Measurements from ENCODE around the gene ZNF335.
A peak's percentile ranks its signal among the peaks of the same experiment; 100 is the strongest.

Gene ZNF335

GRCh38 chr20:46010491-46011391 is 38.7 kb upstream of the ZNF335 start:
- DNase-seq (ENCODE audit: insufficient read length): no peak
- FAIRE-seq: no peak
- no peak for TF ChIP-seq POLR2AphosphoS5 (IDR thresholded peaks at IDR 0.05; ENCODE audit: low read depth, low read length)
- no peak for TF ChIP-seq TAF1 (IDR thresholded peaks at IDR 0.05; ENCODE audit: borderline replicate concordance, low read depth, low read length)
- TF ChIP-seq POLR2A (IDR thresholded peaks at IDR 0.05; ENCODE audit: low read depth, low read length): no peak

DNA sequence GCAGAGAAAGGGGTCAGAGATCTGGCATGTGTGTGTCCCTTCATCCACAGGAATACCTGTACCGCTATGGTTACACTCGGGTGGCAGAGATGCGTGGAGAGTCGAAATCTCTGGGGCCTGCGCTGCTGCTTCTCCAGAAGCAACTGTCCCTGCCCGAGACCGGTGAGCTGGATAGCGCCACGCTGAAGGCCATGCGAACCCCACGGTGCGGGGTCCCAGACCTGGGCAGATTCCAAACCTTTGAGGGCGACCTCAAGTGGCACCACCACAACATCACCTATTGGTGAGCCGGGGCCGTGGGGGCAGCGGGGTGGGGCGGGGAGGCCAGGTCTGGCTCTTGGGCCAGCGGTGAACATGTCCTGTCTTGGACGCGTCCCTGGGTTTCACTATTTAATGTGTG is 37.8 kb upstream of the ZNF335 start:
- TF ChIP-seq TAF1 (IDR thresholded peaks at IDR 0.05; ENCODE audit: borderline replicate concordance, low read depth, low read length): no peak
- no peak for TF ChIP-seq POLR2AphosphoS5 (IDR thresholded peaks at IDR 0.05; ENCODE audit: low read depth, low read length)
- no peak for TF ChIP-seq POLR2A (IDR thresholded peaks at IDR 0.05; ENCODE audit: low read depth, low read length)
- FAIRE-seq (no peak), DNase-seq (ENCODE audit: insufficient read length) (no peak)

DNA sequence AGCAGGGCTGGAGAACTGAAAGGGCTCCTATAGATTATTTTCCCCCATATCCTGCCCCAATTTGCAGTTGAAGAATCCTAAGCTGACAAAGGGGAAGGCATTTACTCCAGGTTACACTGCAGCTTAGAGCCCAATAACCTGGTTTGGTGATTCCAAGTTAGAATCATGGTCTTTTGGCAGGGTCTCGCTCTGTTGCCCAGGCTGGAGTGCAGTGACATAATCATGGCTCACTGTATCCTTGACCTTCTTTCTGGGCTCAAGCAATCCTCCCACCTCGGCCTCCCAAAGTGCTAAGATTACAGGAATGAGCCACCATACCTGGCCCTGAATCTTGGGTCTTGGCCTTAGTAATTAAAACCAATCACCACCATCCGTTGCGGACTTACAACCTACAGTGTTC is 35.7 kb upstream of the ZNF335 start:
- TF ChIP-seq POLR2A (IDR thresholded peaks at IDR 0.05; ENCODE audit: low read depth, low read length) (no peak), POLR2AphosphoS5 (IDR thresholded peaks at IDR 0.05; ENCODE audit: low read depth, low read length) (no peak), TAF1 (IDR thresholded peaks at IDR 0.05; ENCODE audit: borderline replicate concordance, low read depth, low read length) (no peak)
- DNase-seq (ENCODE audit: insufficient read length) (no peak), FAIRE-seq (peak; percentile 40)

DNA sequence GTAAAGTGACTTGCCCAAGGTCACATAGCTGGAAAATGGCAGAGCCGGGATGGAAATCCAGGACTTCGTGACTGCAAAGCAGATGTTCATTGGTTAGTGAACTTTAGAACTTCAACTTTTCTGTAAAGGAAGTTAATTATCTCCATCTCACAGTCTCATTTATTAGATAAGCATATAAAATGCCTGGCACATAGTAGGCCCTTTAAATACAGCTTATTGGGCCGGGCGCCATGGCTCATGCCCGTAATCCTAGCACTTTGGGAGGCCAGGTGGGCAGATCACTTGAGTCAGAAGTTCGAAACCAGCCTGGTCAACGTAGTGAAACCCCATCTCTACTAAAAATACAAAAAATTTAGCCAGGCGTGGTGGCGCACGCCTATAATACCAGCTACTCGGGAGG is 35.0 kb upstream of the ZNF335 start:
- FAIRE-seq (no peak), DNase-seq (ENCODE audit: insufficient read length) (no peak)
- TF ChIP-seq POLR2AphosphoS5 (IDR thresholded peaks at IDR 0.05; ENCODE audit: low read depth, low read length): no peak
- TF ChIP-seq POLR2A (IDR thresholded peaks at IDR 0.05; ENCODE audit: low read depth, low read length): no peak
- TF ChIP-seq TAF1 (IDR thresholded peaks at IDR 0.05; ENCODE audit: borderline replicate concordance, low read depth, low read length): no peak

DNA sequence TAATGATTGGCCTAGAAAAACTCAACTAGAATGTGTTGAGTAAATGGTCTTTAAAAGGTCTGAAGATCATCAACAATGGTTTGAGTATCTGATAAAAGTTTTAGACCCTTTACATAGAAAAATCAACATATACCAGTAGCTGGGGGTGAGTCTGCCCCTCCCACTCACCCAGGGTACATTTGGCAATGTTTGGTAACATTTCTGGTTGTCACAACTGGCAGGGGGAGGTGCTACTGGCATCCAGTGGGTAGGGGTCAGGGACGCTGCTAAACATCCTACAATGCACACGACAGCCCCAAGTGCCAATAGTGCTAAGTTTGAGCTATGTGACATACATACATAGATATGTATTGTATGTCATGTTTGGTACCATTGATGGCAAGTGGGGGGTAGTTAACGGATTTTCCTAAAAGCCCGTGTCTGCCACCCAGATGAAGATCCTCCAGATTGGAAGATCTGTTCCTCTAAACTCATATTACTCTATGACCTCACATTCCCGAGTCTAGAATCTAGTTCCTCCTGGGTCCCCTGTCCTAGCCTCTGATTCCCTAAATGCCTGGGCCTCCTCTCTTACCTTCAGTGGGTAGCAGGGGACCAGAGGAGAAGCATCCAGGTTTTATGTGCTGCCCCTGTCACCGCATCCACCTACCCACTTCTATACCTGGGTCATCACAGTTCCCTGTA is 34.2 kb upstream of the ZNF335 start:
- DNase-seq (ENCODE audit: insufficient read length) (no peak), FAIRE-seq (no peak)

DNA sequence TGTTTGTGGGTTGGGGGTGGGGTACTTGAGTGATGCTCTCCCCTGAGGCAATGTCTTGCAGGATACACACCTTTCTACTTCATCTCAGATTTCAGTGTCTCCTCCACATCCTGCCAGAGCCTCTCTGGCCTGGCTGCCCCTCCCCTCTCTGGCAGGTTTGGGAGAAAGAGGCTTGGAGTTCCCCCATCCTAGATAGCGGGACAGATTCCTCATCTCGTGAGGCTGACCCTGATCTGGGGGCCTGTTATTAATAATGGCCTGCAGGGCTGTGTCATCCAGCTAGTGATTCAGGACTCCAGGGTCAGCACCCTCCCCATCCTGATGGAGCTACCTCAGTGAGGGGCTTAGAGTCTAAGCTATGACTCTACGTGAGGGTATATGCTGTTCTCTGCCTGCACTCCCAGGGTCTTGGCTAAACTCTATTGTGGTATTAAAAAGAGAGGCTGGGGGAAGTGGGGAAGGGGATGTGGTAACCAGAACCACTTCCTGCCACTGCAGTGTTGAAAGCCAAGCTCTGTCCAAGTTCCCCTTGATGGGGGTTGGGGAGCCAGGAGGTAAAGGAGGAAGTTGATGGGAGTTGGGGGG is 33.0 kb upstream of the ZNF335 start:
- DNase-seq (ENCODE audit: insufficient read length) (no peak), FAIRE-seq (peak; percentile 57)
- TF ChIP-seq POLR2A (IDR thresholded peaks at IDR 0.05; ENCODE audit: low read depth, low read length): no peak
- no peak for TF ChIP-seq POLR2AphosphoS5 (IDR thresholded peaks at IDR 0.05; ENCODE audit: low read depth, low read length)
- TF ChIP-seq TAF1 (IDR thresholded peaks at IDR 0.05; ENCODE audit: borderline replicate concordance, low read depth, low read length): no peak

More for the DNA sequence above, 34.2 kb upstream of the ZNF335 start:
- no peak for TF ChIP-seq TAF1 (IDR thresholded peaks at IDR 0.05; ENCODE audit: borderline replicate concordance, low read depth, low read length)
- no peak for TF ChIP-seq POLR2AphosphoS5 (IDR thresholded peaks at IDR 0.05; ENCODE audit: low read depth, low read length)
- TF ChIP-seq POLR2A (IDR thresholded peaks at IDR 0.05; ENCODE audit: low read depth, low read length): no peak

GRCh38 chr20:46004187-46004586 is 32.2 kb upstream of the ZNF335 start:
- FAIRE-seq: no peak
- no peak for TF ChIP-seq POLR2AphosphoS5 (IDR thresholded peaks at IDR 0.05; ENCODE audit: low read depth, low read length)
- TF ChIP-seq TAF1 (IDR thresholded peaks at IDR 0.05; ENCODE audit: borderline replicate concordance, low read depth, low read length): no peak
- DNase-seq (ENCODE audit: insufficient read length): no peak

DNA sequence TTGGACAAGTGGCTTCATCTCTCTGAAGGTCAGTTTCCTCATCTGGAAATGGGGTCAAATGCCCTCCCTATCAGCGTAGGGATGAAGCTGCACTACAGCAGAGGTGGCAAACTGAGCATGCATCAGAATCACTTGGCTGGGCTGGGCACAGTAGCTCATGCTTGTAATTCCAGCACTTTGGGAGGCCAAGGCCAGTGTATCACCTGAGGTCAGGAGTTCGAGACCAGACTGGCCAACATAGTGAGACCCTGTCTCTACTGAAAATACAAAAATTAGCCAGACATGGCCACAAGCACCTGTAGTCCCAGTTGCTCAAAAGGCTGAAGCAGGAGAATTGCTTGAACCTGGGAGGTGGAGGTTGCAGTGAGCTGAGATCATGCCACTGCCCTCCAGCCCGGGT is 30.0 kb upstream of the ZNF335 start:
- TF ChIP-seq POLR2A (IDR thresholded peaks at IDR 0.05; ENCODE audit: low read depth, low read length) (no peak), POLR2AphosphoS5 (IDR thresholded peaks at IDR 0.05; ENCODE audit: low read depth, low read length) (no peak), TAF1 (IDR thresholded peaks at IDR 0.05; ENCODE audit: borderline replicate concordance, low read depth, low read length) (no peak)

GRCh38 chr20:46001498-46001897 is 29.5 kb upstream of the ZNF335 start:
- DNase-seq (ENCODE audit: insufficient read length) (no peak), FAIRE-seq (no peak)
- TF ChIP-seq POLR2A (IDR thresholded peaks at IDR 0.05; ENCODE audit: low read depth, low read length) (no peak), POLR2AphosphoS5 (IDR thresholded peaks at IDR 0.05; ENCODE audit: low read depth, low read length) (no peak), TAF1 (IDR thresholded peaks at IDR 0.05; ENCODE audit: borderline replicate concordance, low read depth, low read length) (no peak)

More for the DNA sequence above, 30.0 kb upstream of the ZNF335 start:
- DNase-seq (ENCODE audit: insufficient read length) (no peak), FAIRE-seq (no peak)

GRCh38 chr20:46000262-46000996 is 28.4 kb upstream of the ZNF335 start:
- TF ChIP-seq POLR2AphosphoS5 (IDR thresholded peaks at IDR 0.05; ENCODE audit: low read depth, low read length) (no peak), POLR2A (IDR thresholded peaks at IDR 0.05; ENCODE audit: low read depth, low read length) (no peak), TAF1 (IDR thresholded peaks at IDR 0.05; ENCODE audit: borderline replicate concordance, low read depth, low read length) (no peak)
- DNase-seq (ENCODE audit: insufficient read length): no peak
- no peak for FAIRE-seq
